Measurements from ENCODE around the gene CYB5R3.
A peak's percentile ranks its signal among the peaks of the same experiment; 100 is the strongest.
"Not testable (repeated sequence)": the region's sequence is repeated elsewhere in the genome, so short reads cannot be mapped to it uniquely, and the experiment has no call there.

The CYB5R3 gene

DNA sequence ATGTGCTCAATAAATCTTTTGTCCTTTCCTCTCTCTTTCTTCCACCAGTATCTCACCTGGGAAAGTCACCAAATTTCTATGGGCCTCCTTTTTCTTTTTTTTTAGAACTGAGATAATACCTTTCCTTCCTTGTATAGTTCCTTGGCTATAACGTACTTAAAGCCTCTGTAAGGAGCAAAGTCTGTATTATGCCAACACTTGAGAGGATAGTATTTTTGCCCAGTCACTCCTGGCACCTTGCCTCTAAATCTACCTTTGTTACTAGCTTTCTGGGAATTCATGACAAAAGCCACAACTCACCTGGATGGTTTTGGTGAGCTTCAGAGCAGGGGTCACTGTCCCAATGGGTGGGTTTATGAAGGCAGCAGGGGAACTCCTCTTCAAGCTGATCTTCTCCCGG, 46.7 kb downstream of the CYB5R3 start:
- H3K36me3 ChIP-seq (replicated peaks), result peaks cover 57% of the 10 kb centered on the region
- in situ Hi-C loops (cut with MboI; ENCODE audit: low sequenced_read_pairs), result no loop called here
- no peak overlapping the region for H3K4me3 ChIP-seq
- H3K27me3 ChIP-seq (ENCODE audit: low read depth), result no peaks in the 10 kb centered on the region
- DNase-seq (ENCODE audit: low spot score in 2 of 2), result no peak
- no peaks in the 10 kb centered on the region for H3K9me3 ChIP-seq
- H3K4me1 ChIP-seq, result no peaks in the 10 kb centered on the region

DNA sequence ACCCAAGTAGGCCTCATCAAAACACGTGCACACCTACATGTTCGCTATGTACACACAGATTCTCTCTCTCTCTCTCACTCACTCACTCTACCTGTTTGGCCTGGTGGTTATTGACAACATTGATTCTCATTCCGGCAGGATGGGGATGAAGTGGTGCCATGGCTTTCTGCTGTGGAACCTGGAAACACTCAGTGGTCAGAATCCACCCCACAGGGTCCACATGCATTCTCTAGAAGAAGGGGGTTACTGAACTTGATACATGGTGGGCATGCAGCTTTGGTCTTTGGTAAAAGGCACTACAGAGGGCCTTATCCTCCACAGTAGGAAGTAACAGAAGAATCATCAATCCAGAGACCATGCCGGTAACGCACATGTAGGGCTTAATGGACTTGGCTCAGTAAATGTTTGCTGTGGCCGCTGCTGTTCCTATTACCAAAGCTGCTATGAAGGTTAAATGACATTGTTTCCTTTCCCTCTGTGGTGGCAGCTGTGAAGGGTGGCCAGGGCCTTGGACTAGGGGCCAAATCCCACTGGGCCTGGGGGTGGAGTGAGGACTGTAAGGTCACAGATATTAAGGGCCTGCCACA, 47.2 kb downstream of the CYB5R3 start:
- no peaks in the 10 kb centered on the region for H3K4me1 ChIP-seq
- no peak for DNase-seq (ENCODE audit: low spot score in 2 of 2)
- no peaks in the 10 kb centered on the region for H3K27me3 ChIP-seq (ENCODE audit: low read depth)
- no peak overlapping the region for H3K4me3 ChIP-seq
- in situ Hi-C loops (cut with MboI; ENCODE audit: low sequenced_read_pairs), result no loop called here
- H3K36me3 ChIP-seq (replicated peaks), result peaks cover 62% of the 10 kb centered on the region
- H3K9me3 ChIP-seq, result no peaks in the 10 kb centered on the region

DNA sequence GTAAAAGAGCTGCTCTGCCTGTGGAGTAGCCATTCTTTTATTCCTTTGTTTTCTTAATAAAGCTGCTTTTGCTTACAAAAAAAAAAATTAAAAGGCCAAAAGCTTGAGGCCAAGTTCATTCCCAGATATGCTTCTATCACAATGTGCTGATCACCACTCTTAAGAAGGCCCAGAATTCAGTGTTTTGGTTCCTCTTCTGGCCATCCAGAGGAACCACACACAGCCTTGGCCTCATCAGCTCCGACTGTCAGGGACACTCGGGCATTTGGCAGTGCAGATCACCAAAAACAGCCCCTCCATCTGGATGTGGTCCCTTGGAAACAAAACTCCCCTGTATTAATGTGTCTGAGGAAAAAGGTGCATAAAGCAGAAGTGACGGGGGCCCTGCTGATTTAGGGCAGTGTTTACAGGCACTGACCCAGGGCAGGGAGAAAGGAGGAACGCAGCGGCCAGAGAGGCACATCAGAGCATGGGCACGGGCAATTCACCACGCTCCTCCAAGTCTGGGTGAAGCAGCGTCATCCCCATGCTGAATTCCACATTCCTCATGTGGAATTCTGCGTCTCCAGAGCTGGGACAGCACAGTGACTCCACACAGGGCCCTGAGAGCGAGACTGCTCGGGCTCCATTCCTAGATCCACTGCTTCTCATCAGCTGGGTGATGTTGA, 52.2 kb downstream of the CYB5R3 start:
- Histone ChIP-seq H3K27me3 (ENCODE audit: low read depth) (no peaks in the 10 kb centered on the region), H3K4me3 (no peak overlapping the region), H3K9me3 (no peaks in the 10 kb centered on the region), H3K36me3 (replicated peaks) (peaks cover 87% of the 10 kb centered on the region), H3K4me1 (no peaks in the 10 kb centered on the region)
- in situ Hi-C loops (cut with MboI; ENCODE audit: low sequenced_read_pairs), result no loop called here
- DNase-seq (ENCODE audit: low spot score in 2 of 2), result no peak

DNA sequence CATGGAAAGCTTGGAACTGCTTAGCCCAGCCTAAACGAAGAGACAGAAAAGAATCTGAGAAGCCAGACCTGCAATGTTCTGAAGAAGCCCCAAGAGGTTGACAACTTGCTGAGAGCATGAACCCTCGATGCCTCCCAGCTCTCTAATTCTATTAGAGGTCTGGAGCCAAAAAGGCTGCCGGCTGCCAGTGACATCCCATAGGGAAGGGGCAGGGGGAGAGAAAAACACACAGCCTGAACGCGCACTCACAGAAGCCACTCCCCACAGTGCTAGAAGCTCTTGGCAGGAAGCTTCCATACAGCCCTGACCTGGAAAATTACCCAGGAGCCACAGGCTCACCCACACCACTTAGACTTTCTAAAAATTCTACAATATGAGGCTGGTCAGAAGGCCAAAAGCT, 52.9 kb downstream of the CYB5R3 start:
- in situ Hi-C loops (cut with MboI; ENCODE audit: low sequenced_read_pairs), result no loop called here
- Histone ChIP-seq H3K36me3 (replicated peaks) (peaks cover 87% of the 10 kb centered on the region), H3K9me3 (no peaks in the 10 kb centered on the region), H3K4me1 (no peaks in the 10 kb centered on the region), H3K4me3 (no peak overlapping the region), H3K27me3 (ENCODE audit: low read depth) (no peaks in the 10 kb centered on the region)
- DNase-seq (ENCODE audit: low spot score in 2 of 2), result no peak

DNA sequence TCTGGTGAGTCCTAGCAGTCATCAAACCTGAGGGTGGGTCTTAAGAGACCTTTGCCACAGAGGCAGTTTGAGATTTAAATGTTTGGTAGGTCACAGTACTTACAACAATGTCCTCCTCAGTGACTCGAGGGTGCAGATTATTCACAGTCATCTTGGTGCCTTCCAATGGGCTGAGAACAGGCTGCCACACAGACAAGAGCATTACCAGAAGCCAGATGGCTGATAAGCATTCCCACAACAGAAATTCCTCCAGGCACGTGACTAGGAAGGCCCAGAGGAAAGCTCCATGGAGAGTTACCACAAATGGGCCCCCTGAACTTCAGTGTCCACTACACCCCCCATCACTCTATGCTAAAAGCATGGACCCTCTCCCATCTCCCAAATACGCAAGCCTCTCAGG, 53.8 kb downstream of the CYB5R3 start:
- no peaks in the 10 kb centered on the region for H3K27me3 ChIP-seq (ENCODE audit: low read depth)
- no peaks in the 10 kb centered on the region for H3K9me3 ChIP-seq
- H3K4me1 ChIP-seq, result no peaks in the 10 kb centered on the region
- no peak for DNase-seq (ENCODE audit: low spot score in 2 of 2)
- in situ Hi-C loops (cut with MboI; ENCODE audit: low sequenced_read_pairs), result no loop called here
- peaks cover 85% of the 10 kb centered on the region for H3K36me3 ChIP-seq (replicated peaks)
- no peak overlapping the region for H3K4me3 ChIP-seq

DNA sequence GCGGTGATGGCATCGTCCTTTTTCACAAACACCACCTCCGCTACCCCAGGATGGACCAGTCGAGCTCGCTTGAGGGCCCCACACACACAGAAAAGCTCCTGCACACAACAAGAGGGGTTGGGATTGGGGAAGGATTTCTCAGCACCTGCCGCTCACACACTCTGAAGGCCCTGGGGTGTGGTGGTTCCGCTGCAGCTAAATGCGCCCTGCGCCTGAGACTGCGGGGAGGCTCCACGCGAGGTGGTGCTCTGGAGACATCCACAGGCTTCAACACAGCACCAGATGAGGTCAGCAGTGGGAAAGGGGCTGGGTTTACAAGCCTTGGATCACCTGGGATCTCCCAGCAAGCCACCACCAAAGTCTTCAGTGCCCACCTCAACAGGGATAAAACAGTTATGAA, 57.2 kb downstream of the CYB5R3 start:
- DNase-seq (ENCODE audit: low spot score in 2 of 2), result no peak
- no peaks in the 10 kb centered on the region for H3K4me1 ChIP-seq
- no peaks in the 10 kb centered on the region for H3K27me3 ChIP-seq (ENCODE audit: low read depth)
- H3K36me3 ChIP-seq (replicated peaks), result peaks cover 79% of the 10 kb centered on the region
- in situ Hi-C loops (cut with MboI; ENCODE audit: low sequenced_read_pairs), result no loop called here
- no peak overlapping the region for H3K4me3 ChIP-seq
- no peaks in the 10 kb centered on the region for H3K9me3 ChIP-seq

DNA sequence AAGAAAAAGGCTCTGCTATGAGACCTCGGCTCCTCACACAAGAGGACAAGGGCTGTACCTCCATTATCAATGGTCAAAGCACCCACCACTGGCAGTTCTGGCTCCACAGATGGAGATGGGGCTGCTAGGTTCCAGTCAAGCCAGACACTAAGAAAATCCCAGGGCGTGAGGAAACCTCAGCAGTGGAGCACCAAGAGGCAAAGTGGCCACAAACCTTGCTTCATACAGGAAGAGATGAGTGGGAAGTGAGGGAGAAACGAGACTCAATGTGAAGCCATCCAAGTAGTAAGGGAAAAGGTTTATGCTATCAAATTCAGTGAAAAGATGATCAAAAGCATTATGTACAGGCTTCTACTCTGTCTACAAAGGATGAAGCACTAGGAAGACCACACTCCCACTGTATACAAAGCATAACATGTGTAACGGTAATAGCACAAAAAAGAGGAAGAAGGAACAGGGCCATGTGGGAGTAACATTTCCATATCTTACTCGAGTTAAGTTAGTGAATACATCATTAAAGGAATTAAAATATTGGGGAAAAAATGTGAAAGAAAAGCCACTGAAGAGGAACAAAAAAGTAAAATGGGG, 61.5 kb downstream of the CYB5R3 start:
- Histone ChIP-seq H3K4me3 (no peak overlapping the region), H3K4me1 (no peaks in the 10 kb centered on the region), H3K9me3 (no peaks in the 10 kb centered on the region), H3K36me3 (replicated peaks) (peaks cover 74% of the 10 kb centered on the region), H3K27me3 (ENCODE audit: low read depth) (no peaks in the 10 kb centered on the region)
- no peak for DNase-seq (ENCODE audit: low spot score in 2 of 2)
- in situ Hi-C loops (cut with MboI; ENCODE audit: low sequenced_read_pairs), result no loop called here

DNA sequence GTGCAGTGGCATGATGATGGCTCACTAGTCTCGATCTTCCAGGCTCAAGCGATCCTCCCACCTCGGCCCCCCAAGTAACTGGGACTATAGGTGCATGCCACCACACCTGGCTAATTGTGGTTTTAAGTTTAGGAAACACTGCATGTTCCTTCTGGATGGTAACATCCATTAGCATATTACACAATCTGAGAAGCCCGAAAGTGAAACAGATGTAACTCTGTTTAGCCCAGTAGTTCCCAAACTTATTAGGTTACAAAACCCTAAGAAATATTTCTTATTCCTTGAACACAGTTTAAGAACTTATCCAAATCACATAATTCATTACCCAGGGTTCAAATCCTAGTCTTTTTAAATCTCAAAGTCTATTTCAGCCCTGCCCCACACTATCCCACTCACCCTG, 62.8 kb downstream of the CYB5R3 start:
- H3K36me3 ChIP-seq (replicated peaks), result peaks cover 63% of the 10 kb centered on the region
- no peak for DNase-seq (ENCODE audit: low spot score in 2 of 2)
- H3K4me1 ChIP-seq, result peaks cover 4% of the 10 kb centered on the region
- in situ Hi-C loops (cut with MboI; ENCODE audit: low sequenced_read_pairs), result no loop called here
- H3K9me3 ChIP-seq, result no peaks in the 10 kb centered on the region
- H3K27me3 ChIP-seq (ENCODE audit: low read depth), result no peaks in the 10 kb centered on the region
- no peak overlapping the region for H3K4me3 ChIP-seq

DNA sequence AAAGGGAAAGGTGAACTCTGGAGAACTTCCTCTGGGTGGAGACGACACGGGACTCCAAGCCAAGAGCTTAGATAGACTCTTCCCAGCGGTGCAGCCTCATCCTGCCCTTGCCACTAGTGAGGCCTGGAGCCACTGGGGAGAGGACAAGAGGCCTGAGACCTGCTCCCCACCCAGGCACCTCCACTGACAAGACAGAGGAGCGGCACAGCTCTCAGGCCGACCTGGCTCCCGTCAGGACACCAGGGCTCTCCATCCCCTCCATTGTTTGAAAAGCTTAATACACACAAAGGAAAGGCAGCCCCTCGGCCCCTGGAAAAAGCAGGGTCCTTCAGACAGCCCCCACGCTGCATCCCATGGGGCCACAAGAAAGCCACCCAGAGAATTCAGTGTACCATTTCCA, 64.1 kb downstream of the CYB5R3 start:
- no peak for DNase-seq (ENCODE audit: low spot score in 2 of 2)
- Histone ChIP-seq H3K4me1 (peaks cover 4% of the 10 kb centered on the region), H3K4me3 (no peak overlapping the region), H3K36me3 (replicated peaks) (peaks cover 57% of the 10 kb centered on the region), H3K9me3 (no peaks in the 10 kb centered on the region), H3K27me3 (ENCODE audit: low read depth) (no peaks in the 10 kb centered on the region)
- in situ Hi-C loops (cut with MboI; ENCODE audit: low sequenced_read_pairs), result no loop called here

DNA sequence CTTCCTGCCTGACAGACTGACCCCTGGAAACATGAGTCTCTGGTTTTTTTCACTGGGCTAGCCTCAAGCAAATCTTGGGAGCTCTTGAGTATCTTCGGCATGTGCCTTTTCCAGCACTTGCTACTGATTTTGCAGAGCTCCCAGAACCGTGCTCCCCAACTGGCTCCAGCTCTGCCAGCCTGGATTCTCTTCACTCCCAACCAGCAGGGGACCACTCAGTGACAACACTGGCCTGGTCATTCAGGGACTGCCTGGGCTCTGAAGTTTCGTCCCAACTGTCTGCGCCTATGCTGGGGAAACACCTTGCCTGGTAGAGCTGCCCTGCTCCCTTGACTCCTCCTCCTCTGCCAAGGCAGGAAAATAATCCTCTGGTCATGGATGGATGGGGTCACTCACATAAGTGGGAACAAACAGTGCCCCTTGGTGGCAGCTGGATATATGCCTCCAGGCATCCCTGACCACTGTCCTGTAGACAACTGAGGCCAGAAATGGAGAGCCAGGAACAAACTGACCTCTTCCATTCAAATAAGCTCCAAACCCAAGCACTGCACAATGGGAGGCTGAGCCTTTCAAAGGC, 64.7 kb downstream of the CYB5R3 start:
- in situ Hi-C loops (cut with MboI; ENCODE audit: low sequenced_read_pairs), result no loop called here
- Histone ChIP-seq H3K4me3 (no peak overlapping the region), H3K9me3 (no peaks in the 10 kb centered on the region), H3K4me1 (peaks cover 4% of the 10 kb centered on the region), H3K27me3 (ENCODE audit: low read depth) (no peaks in the 10 kb centered on the region), H3K36me3 (replicated peaks) (peaks cover 57% of the 10 kb centered on the region)
- no peak for DNase-seq (ENCODE audit: low spot score in 2 of 2)

DNA sequence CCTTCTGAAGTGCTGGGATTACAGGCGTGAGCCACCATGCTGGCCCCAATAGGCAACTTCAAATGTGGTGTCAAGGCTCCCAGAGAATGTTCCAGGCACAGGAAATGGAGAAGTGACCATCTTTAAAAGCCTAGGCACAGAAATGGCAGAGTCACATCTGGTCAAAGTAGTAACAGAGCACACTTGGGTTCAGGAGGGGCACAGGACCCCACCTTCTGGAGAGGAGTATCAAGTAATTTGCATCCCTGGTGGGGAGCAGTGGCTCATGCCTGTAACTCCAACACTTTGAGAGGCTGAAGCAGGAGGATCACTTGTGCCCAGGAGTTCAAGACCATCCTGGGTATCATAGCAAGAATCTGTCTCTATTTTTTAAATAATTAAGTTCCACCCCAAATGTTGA, 66.2 kb downstream of the CYB5R3 start:
- in situ Hi-C loops (cut with MboI; ENCODE audit: low sequenced_read_pairs), result no loop called here

DNA sequence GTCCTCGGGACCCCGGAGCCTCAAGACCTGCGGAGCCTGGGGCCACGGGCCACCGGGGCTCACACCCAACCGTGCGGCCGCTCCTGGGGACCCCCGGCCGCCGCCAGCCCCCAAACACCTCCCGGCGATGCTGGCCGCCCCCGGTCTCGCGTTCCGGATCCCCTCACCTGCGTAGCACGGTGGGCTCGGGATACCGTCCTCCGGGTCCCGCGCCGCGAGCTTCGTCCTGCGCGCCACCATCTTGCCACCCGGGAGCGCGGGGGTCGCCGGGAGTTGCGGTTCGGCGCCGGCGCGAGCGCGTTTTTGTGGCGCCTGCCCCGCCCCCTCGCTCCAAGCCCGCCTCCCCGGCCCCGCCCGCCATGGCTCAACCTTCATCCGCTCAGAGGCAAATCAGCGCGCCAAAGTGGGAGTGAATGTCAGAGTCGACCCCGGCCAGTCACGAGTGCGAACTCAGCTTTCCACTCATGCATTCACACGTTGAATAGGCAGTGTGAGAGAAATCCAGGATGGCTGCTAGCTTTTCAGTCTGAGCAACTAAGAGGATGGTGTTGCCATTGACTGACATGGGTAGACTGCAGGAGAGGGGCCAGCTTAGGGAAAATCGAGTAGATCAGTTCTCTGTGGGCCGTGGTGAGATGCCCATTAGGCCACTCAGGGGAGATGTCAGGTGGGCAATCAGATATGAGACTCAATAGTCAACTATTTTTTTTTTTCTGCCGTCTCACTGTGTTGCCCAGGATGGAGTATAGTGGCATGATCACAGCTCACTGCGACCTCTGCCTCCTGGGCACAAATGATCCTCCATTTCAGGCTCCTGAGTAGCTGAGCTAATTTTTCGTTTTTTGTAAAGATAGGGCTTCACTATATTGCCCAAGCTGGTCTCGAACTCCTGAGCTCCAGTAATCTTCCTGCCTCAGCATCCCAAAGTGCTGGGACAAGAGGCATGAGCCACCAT, 67.2 kb downstream of the CYB5R3 start:
- Histone ChIP-seq H3K36me3 (replicated peaks) (peaks cover 54% of the 10 kb centered on the region), H3K4me1 (peaks cover 4% of the 10 kb centered on the region), H3K4me3 (peak overlapping the region; percentile 81), H3K9me3 (no peaks in the 10 kb centered on the region), H3K27me3 (ENCODE audit: low read depth) (no peaks in the 10 kb centered on the region)
- in situ Hi-C loops (cut with MboI; ENCODE audit: low sequenced_read_pairs), result no loop called here
- peak; percentile 67 to 89 for DNase-seq (ENCODE audit: low spot score in 2 of 2)

More for the DNA sequence above, 66.2 kb downstream of the CYB5R3 start:
- Histone ChIP-seq H3K27me3 (ENCODE audit: low read depth) (no peaks in the 10 kb centered on the region), H3K9me3 (no peaks in the 10 kb centered on the region), H3K4me1 (peaks cover 4% of the 10 kb centered on the region), H3K4me3 (no peak overlapping the region), H3K36me3 (replicated peaks) (peaks cover 56% of the 10 kb centered on the region)
- no peak for DNase-seq (ENCODE audit: low spot score in 2 of 2)

DNA sequence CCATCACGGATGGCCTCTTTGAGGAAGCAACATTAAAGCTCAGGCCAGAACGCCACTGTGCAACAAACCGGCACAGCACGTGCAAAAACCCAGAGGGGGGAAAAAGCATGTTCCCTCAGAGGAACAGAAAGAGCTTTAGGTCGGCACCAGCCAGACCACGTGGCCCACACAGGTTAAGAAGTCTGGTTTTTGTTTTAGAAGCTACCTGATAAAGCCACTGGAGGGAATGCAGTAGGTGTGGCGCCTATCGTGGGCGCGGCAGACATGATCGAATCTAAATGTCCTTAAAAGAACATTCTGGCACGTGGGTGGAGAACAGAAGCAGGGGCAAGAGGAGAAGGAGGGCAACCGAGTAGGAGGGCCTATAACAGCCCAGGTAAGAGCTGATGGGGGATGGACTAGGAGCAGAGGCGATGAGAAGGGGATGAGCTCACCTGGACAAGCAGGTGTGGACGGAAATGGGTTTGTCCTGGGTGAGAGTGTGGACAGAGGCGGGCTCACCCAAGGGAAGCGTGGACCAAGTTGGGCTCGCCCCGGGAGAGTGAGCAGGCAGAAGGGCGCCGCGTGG, 67.9 kb downstream of the CYB5R3 start:
- DNase-seq (ENCODE audit: low spot score in 2 of 2); H3K9me3 ChIP-seq; H3K27me3 ChIP-seq (ENCODE audit: low read depth); H3K4me1 ChIP-seq; in situ Hi-C loops (cut with MboI; ENCODE audit: low sequenced_read_pairs): not testable (repeated sequence)
- Histone ChIP-seq H3K36me3 (replicated peaks) (peaks cover 47% of the 10 kb centered on the region), H3K4me3 (peak overlapping the region; percentile 81)
